HG03565 (cell line): ENCODE data around the gene CAMTA1.

ENCODE experiments used
- ATAC-seq: cut with Tn5 transposase; IDR thresholded peaks from one replicate; pipeline ENCODE4 v1.9.1; 2021; ENCODE audit warnings: mild to moderate bottlenecking, moderate library complexity; ENCODE audit not compliant: unreplicated experiment

CAMTA1 gene

DNA sequence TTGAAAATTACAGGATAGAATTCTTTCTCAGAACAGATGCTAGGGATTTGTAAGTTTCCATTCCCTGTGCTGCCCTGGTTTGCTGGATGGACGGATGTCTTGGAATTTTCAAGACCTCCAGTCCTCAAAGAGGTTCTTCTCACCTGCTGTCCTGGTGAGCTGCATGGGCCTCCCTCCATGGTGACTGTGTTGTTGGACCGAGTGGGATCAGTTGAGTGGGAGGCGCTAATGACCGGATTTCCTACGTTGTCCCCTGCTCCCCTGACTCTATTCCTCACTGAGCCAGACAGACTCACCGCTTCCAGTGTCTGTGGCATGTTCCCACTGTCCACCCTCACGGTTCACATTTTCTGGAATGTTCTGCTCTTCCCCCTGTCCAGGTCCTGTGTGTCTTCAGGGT is 229.8 kb downstream of the CAMTA1 start:
- ATAC-seq, result no peak

DNA sequence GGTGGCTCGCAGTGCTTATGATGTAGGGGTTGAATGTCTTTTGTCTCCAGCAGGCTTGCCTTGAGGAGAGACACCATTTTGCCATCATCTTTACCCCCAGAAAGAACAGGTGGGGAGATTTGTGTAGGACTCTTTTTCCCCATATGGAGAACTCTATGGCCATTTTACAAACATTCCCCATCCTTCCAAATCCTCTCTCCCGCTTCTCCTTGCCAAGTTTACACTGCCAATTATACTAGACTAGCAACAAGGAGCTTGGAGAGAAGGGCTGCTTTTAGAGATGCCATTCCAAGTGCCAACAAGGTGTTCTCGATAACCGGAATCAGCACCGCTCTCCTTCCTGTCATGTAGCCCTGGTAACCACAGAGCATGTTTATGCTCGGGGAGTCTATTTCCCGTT is 233.1 kb downstream of the CAMTA1 start:
- no peak for ATAC-seq

DNA sequence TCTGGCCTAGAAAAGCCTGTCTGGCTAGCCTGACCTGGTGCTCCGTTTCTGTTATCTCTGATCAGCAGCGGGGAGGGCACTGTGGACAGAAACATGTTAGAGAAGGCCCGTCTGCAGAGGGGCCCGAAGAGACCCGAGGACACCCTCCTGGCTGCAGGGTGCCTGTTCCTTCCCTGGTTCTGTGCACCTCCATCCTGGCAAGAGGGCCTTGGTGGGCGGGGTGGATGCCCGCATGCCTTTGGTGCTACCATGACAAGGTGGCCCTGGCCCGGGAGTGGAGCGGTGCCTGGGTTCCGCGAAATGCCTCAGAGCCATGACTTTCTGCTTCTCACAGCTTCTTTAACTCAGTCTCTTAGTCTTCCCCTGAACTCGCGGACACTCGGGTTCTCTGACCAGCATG is 233.6 kb downstream of the CAMTA1 start:
- ATAC-seq, result no peak

DNA sequence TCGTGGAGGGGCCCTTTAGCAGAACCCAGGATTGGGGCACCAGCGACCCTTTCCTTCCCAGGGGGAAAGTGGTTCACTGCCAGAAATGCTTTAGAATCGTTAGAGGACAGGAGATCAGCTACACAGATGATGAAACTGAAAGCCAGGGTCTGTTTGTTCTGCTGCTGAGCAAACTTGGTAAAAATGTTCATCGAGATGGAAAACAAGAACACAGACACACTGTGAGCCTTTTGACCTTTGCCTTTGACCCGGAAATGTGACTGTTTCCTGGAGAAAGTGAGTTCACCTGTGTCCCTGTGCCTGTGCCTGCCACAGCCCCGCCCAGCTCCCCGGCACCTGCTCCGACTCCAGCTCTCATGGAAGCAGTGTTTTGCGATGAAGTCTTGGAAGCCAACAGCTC is 234.3 kb downstream of the CAMTA1 start:
- ATAC-seq, result no peak

DNA sequence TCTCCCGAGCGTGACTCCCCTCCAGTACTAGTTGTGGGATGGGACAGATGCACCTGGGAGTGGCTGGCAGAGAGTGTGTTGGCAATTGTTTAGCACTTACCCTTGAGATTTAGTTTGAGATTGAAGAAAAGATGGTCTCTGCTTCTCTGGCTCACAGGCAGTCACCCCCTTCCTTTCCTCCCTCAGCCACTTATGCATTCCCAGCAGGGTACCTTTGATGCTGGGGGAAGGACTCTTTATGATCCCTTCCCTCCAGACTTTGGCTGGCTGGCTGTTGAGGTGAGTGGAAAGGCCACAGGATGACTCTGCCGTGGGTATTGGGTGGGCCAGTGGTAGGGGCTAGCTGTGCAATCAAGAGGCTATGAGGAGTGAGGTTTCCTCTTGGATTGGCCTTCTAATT is 236.8 kb downstream of the CAMTA1 start:
- ATAC-seq, result no peak

GRCh38 chr1:7025013-7025412 is 239.8 kb downstream of the CAMTA1 start:
- no peak for ATAC-seq

- no peak for ATAC-seq
These were observed 240.9 kb downstream of the CAMTA1 start for GRCh38 chr1:7026169-7026568.

DNA sequence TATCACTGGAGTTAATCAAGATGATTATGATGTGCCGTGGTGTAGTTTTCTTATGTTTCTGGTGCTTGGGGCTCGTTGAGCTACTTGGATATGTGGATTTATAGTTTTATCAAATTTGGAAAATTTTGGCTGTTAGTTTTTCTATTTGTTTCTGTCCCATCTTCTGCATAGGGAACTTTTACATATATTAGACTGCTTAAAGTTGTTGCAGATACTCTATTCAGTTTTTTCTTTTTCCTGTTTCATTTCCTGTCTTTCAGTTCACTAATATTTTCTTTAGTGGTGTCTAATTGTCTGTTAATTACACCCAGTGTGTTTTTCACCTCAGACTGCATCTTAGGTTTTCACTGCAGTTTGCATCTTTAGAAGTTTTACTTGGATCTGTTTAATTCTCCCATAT is 247.7 kb downstream of the CAMTA1 start:
- ATAC-seq, result no peak

- no peak for ATAC-seq
These were observed 251.1 kb downstream of the CAMTA1 start for GRCh38 chr1:7036386-7036785.

DNA sequence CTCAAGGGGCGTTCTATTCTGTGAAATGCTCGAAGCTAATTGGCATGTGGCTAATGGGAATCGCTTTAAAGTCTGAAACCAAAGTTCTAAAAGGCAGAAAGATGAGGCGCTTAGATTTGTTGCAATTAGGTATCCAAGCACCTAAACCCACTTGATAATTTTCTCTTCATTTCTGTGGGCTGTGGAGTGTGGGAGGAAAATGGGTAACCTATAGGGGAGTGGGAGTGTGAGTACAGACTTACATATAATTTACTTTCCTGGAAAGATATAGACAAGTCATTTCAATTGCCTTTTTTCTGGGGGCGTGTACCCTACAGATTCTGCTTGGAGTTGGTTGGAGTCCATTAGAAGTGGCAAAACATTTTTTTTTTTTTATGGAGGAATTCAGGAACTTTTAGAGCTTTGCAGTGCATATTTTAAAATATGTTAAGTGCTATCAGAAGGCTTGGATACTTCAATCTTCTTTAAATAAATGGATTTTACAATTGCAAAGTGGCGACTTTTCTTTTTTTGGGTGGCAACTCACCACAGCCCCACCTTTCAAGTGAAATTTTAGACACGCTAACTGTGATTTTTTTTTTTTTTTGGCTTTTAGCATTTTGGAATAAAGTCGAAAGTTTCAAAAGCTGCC is 254.5 kb downstream of the CAMTA1 start:
- ATAC-seq, result no peak

DNA sequence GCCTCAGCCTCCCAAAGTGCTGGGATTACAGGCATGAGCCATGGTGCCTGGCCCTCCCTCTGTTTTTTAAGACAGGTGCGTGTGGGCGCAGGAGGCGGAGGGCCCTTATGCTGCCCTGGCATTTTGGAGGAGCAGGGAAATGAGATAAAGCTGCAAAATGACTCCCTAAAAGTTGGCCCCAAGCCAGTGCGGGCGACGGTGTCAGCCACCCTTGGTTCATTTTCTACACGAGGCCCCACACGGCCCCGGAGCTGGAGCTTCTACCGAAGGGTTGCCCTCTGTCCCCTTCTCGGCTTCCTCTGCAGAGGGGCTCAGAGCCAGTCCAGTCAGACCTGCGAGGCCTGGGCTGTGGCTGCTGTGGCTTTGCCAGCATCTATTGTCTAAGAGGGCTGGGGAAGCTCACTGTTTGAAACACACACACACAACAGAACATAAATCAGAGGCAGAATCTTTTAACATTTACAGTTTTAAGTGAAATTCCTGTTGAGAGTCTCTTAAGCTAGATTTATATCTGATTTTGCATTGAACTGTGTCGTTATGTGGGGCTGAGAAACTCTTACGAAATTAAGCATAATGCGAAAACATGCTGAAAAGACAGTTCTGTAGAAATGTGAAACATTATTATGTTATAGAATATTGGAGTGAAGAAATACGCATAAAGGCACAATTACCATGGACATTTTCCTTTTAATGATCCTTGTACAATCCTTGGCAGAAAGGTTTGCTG is 255.9 kb downstream of the CAMTA1 start:
- ATAC-seq, result no peak

GRCh38 chr1:7042322-7043190 is 257.3 kb downstream of the CAMTA1 start:
- no peak for ATAC-seq

DNA sequence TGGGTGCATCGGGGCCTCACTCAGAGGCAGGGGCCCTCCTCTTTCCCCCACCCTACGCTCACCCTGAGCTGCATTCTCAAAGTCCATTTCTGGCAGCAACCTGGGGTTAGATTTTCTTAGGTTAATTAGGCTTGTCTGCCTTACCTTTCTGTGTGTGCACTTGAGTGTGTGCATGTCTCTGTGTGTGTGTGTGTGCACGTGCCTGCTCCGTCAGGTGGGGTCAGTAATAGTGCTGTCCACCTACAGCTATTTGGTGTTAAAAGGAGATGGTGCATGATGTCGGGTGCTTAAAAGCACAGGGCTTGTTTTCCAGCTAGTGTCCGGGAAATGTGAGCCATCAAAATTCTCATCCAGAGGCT is 257.9 kb downstream of the CAMTA1 start:
- ATAC-seq, result no peak

GRCh38 chr1:7043719-7044535 is 258.7 kb downstream of the CAMTA1 start:
- no peak for ATAC-seq

DNA sequence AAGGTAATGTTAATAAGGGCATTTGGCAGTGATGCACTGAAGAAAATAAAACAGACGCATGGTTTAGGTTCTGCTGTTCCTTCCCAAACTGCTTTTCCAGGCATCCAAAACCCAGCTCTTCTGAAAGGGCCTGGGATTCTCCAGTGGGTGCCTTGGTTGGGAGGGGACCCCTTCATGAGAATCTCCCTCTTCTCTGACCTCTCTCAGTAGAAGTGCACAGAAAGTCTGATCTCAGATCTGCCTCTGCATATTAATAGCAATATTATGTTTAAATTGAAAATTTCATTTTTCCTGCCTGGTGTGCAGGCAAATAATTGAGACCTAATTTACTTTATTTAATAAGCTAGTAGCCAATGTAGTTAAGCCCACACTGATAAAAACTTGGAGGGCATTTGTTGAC is 260.6 kb downstream of the CAMTA1 start:
- no peak for ATAC-seq

GRCh38 chr1:7046314-7046713 is 261.1 kb downstream of the CAMTA1 start:
- no peak for ATAC-seq

DNA sequence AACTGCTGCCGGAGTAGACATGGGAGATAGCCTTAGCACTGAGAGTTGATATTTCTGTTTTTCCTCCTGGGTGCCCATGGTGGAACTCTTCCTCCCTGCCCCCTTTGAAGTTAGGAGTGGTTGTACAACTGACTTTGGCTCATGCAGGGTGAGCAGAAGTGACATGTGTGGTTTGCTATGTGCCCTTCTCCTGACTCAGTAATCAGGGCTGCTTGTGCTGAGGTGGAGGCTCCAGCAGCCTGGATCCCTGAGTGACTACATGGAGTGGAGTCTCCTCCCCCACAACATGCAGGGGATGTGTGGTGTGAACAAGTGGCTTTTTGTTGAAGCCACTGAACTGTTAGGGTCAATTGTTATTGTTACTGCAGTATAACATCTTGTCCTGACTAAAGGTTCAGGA is 261.6 kb downstream of the CAMTA1 start:
- ATAC-seq, result no peak

- ATAC-seq, result no peak
These were observed 262.6 kb downstream of the CAMTA1 start for GRCh38 chr1:7047866-7048265.

GRCh38 chr1:7048395-7048794 is 263.1 kb downstream of the CAMTA1 start:
- ATAC-seq, result no peak

DNA sequence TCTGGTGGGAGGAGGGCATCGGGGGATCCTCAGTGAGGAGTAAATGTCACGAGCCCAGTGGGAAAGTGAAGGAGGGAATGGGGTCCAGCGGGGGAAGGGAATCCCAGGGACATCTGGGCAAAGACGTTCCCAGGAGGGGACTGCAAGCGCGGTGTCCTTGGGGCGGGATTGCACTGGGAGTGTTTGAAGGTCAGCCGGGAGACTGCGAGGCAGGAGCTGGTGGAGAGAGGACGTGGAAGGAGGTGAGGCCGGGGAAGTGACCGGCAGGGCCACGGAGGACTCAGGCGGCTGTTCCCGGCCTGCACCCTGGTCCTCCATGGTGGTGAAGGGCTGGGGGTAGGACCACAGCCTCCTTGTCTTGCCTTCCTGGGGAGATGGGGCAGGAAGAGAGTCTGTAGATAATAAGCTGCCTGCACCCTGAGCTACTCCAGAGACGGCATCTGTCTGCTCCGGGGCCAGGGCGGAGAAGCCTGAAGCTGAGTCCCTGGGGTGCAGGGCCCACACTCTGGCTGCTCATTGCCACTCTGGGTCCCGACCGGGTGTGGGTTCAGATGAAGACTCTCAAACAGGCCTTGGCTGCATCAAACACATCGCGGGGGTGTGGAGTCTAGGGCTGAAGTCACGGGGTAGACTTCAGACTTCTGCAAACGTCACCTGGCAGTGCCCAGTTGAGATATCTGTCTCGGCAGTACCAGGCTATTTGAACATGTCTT is 264.8 kb downstream of the CAMTA1 start:
- no peak for ATAC-seq
